ENCODE results near the gene AIG1. TPM values are rescaled to one million over a fixed set of nuclear protein-coding genes. Genes with fewer than 3 reads are reported as not detected.

AIG1 gene
- polyA plus RNA-seq, 1 of the 3 experiments (the other 2 are of a cell fraction) = 36.8 TPM

DNA sequence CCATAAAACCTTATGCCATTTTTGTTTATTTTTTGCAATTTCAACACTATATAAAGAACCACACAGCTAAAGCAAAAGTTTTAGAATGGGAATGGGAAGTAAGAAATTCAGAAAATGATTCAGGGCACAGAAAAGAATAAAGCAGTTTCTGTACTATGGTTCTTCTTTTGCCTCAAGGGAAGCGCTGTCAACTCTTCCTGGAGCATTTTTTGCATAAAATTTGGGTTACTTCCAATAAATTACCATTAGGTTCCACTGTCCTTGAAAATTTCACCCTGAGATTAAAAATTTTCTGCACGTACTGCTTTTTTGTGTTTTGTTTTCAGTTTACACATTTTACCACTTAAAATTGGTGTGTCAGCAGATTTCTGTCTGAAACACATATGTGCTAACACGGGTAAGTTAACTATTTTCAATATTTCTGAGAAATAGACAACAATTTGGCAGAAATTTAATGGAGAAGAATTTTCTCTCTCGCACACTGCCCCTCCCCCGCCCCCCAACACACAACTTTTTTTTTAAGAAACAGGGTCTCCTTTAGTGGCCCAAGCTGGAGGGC lies 310.2 kb downstream of the AIG1 start:
- Histone ChIP-seq H3K36me3 (replicated peaks in 1 of 2; ENCODE audit: control insufficient read depth in 1 of 2, insufficient read depth in 2 of 2, low read length in 1 of 2) (no peaks in the 10 kb centered on the region), H3K4me3 (ENCODE audit: low read depth in 2 of 2, low read length in 1 of 2) (no peak overlapping the region), H3K27me3 (ENCODE audit: insufficient read depth) (no peaks in the 10 kb centered on the region), H3K9me3 (no peaks in the 10 kb centered on the region), H3F3A (replicated peaks; ENCODE audit: insufficient read depth) (no peaks in the 10 kb centered on the region), H3K4me1 (ENCODE audit: control insufficient read depth in 1 of 2, insufficient read depth in 2 of 2, low read depth in 1 of 2, low read length in 1 of 2) (no peaks in the 10 kb centered on the region; a peak in 1 of 4 replicates), H3K9me2 (no peaks in the 10 kb centered on the region), H4K20me1 (ENCODE audit: insufficient read depth) (no peaks in the 10 kb centered on the region), H3K79me2 (ENCODE audit: insufficient read depth) (no peaks in the 10 kb centered on the region), H2AFZ (ENCODE audit: low read depth) (no peak overlapping the region), H3K27ac (ENCODE audit: low read depth in 2 of 2, low read length in 1 of 2) (no peak overlapping the region), H3K9ac (no peak overlapping the region), H3K4me2 (no peak overlapping the region)
- POLR2A ChIA-PET = no interaction called here
- WGBS (ENCODE audit: low lambda C conversion rate) = 73% methylated on average over 5 of the region's 5 CpGs
- CTCF ChIA-PET = interaction anchor here (0.7 to 1.2 kb wide), 3 partner anchors 11 to 143 kb away, joined by 3 read pairs; no protein-coding TSS in a partner anchor
- no peak for DNase-seq
- TF ChIP-seq NRF1 (IDR thresholded peaks at IDR 0.05; ENCODE audit: low read depth, low read length) = no peak
- no peak for TF ChIP-seq ELF1 (IDR thresholded peaks at IDR 0.05)
- TF ChIP-seq, protein P1, sequence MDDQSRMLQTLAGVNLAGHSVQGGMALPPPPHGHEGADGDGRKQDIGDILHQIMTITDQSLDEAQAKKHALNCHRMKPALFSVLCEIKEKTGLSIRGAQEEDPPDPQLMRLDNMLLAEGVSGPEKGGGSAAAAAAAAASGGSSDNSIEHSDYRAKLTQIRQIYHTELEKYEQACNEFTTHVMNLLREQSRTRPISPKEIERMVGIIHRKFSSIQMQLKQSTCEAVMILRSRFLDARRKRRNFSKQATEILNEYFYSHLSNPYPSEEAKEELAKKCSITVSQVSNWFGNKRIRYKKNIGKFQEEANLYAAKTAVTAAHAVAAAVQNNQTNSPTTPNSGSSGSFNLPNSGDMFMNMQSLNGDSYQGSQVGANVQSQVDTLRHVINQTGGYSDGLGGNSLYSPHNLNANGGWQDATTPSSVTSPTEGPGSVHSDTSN (IDR thresholded peaks at IDR 0.05) = no peak
- TF ChIP-seq CHD2 (IDR thresholded peaks at IDR 0.05; ENCODE audit: low read length, partially characterized antibody) = no peak
- TF ChIP-seq, protein P2, sequence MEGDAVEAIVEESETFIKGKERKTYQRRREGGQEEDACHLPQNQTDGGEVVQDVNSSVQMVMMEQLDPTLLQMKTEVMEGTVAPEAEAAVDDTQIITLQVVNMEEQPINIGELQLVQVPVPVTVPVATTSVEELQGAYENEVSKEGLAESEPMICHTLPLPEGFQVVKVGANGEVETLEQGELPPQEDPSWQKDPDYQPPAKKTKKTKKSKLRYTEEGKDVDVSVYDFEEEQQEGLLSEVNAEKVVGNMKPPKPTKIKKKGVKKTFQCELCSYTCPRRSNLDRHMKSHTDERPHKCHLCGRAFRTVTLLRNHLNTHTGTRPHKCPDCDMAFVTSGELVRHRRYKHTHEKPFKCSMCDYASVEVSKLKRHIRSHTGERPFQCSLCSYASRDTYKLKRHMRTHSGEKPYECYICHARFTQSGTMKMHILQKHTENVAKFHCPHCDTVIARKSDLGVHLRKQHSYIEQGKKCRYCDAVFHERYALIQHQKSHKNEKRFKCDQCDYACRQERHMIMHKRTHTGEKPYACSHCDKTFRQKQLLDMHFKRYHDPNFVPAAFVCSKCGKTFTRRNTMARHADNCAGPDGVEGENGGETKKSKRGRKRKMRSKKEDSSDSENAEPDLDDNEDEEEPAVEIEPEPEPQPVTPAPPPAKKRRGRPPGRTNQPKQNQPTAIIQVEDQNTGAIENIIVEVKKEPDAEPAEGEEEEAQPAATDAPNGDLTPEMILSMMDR (IDR thresholded peaks at IDR 0.05) = no peak
- TF ChIP-seq, protein P3, sequence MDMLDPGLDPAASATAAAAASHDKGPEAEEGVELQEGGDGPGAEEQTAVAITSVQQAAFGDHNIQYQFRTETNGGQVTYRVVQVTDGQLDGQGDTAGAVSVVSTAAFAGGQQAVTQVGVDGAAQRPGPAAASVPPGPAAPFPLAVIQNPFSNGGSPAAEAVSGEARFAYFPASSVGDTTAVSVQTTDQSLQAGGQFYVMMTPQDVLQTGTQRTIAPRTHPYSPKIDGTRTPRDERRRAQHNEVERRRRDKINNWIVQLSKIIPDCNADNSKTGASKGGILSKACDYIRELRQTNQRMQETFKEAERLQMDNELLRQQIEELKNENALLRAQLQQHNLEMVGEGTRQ (IDR thresholded peaks at IDR 0.05; ENCODE audit: borderline replicate concordance, low read depth, low read length) = no peak
- no peak for TF ChIP-seq NFIC (IDR thresholded peaks at IDR 0.05; ENCODE audit: borderline replicate concordance)
- no peak for TF ChIP-seq GATA2 (CRISPR knock-in tag; IDR thresholded peaks at IDR 0.05)
- TF ChIP-seq GABPA (IDR thresholded peaks at IDR 0.05; ENCODE audit: low read depth) = no peak
- TF ChIP-seq RFX5 (IDR thresholded peaks at IDR 0.05; ENCODE audit: low read length) = no peak
- TF ChIP-seq FOSL2 (IDR thresholded peaks at IDR 0.05; ENCODE audit: borderline replicate concordance, low read depth) = no peak
- TF ChIP-seq, protein P4, sequence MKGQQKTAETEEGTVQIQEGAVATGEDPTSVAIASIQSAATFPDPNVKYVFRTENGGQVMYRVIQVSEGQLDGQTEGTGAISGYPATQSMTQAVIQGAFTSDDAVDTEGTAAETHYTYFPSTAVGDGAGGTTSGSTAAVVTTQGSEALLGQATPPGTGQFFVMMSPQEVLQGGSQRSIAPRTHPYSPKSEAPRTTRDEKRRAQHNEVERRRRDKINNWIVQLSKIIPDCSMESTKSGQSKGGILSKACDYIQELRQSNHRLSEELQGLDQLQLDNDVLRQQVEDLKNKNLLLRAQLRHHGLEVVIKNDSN (IDR thresholded peaks at IDR 0.05; ENCODE audit: borderline replicate concordance, low read depth) = no peak
- TF ChIP-seq SMC3 (IDR thresholded peaks at IDR 0.05; ENCODE audit: low read depth, low read length) = no peak
- no peak for TF ChIP-seq TCF12 (IDR thresholded peaks at IDR 0.05)
- TF ChIP-seq, protein P5, sequence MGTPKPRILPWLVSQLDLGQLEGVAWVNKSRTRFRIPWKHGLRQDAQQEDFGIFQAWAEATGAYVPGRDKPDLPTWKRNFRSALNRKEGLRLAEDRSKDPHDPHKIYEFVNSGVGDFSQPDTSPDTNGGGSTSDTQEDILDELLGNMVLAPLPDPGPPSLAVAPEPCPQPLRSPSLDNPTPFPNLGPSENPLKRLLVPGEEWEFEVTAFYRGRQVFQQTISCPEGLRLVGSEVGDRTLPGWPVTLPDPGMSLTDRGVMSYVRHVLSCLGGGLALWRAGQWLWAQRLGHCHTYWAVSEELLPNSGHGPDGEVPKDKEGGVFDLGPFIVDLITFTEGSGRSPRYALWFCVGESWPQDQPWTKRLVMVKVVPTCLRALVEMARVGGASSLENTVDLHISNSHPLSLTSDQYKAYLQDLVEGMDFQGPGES (IDR thresholded peaks at IDR 0.05; ENCODE audit: low read depth, low read length) = no peak
